ENCODE results near the gene ZNF343. TPM values are rescaled to one million over a fixed set of nuclear protein-coding genes. Genes with fewer than 3 reads are reported as not detected.

ZNF343 gene
- total and polyA plus RNA-seq, 2 experiments from 2014 or later, result 2.4 to 6.4 TPM

GRCh38 chr20:2463616-2464365 is 44.9 kb downstream of the ZNF343 start:
- TF ChIP-seq, protein P1, sequence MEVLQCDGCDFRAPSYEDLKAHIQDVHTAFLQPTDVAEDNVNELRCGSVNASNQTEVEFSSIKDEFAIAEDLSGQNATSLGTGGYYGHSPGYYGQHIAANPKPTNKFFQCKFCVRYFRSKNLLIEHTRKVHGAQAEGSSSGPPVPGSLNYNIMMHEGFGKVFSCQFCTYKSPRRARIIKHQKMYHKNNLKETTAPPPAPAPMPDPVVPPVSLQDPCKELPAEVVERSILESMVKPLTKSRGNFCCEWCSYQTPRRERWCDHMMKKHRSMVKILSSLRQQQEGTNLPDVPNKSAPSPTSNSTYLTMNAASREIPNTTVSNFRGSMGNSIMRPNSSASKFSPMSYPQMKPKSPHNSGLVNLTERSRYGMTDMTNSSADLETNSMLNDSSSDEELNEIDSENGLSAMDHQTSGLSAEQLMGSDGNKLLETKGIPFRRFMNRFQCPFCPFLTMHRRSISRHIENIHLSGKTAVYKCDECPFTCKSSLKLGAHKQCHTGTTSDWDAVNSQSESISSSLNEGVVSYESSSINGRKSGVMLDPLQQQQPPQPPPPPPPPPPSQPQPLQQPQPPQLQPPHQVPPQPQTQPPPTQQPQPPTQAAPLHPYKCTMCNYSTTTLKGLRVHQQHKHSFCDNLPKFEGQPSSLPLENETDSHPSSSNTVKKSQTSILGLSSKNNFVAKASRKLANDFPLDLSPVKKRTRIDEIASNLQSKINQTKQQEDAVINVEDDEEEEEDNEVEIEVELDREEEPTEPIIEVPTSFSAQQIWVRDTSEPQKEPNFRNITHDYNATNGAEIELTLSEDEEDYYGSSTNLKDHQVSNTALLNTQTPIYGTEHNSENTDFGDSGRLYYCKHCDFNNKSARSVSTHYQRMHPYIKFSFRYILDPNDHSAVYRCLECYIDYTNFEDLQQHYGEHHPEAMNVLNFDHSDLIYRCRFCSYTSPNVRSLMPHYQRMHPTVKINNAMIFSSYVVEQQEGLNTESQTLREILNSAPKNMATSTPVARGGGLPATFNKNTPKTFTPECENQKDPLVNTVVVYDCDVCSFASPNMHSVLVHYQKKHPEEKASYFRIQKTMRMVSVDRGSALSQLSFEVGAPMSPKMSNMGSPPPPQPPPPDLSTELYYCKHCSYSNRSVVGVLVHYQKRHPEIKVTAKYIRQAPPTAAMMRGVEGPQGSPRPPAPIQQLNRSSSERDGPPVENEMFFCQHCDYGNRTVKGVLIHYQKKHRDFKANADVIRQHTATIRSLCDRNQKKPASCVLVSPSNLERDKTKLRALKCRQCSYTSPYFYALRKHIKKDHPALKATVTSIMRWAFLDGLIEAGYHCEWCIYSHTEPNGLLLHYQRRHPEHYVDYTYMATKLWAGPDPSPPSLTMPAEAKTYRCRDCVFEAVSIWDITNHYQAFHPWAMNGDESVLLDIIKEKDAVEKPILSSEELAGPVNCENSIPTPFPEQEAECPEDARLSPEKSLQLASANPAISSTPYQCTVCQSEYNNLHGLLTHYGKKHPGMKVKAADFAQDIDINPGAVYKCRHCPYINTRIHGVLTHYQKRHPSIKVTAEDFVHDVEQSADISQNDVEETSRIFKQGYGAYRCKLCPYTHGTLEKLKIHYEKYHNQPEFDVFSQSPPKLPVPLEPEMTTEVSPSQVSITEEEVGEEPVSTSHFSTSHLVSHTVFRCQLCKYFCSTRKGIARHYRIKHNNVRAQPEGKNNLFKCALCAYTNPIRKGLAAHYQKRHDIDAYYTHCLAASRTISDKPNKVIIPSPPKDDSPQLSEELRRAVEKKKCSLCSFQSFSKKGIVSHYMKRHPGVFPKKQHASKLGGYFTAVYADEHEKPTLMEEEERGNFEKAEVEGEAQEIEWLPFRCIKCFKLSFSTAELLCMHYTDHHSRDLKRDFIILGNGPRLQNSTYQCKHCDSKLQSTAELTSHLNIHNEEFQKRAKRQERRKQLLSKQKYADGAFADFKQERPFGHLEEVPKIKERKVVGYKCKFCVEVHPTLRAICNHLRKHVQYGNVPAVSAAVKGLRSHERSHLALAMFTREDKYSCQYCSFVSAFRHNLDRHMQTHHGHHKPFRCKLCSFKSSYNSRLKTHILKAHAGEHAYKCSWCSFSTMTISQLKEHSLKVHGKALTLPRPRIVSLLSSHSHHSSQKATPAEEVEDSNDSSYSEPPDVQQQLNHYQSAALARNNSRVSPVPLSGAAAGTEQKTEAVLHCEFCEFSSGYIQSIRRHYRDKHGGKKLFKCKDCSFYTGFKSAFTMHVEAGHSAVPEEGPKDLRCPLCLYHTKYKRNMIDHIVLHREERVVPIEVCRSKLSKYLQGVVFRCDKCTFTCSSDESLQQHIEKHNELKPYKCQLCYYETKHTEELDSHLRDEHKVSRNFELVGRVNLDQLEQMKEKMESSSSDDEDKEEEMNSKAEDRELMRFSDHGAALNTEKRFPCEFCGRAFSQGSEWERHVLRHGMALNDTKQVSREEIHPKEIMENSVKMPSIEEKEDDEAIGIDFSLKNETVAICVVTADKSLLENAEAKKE (CRISPR knock-in tag; IDR thresholded peaks at IDR 0.05), result no peak
- TF ChIP-seq EZH2phosphoT487 (IDR thresholded peaks at IDR 0.05; ENCODE audit: unreplicated experiment) (no peak), EZH2 (IDR thresholded peaks at IDR 0.05; ENCODE audit: low read depth, unreplicated experiment) (no peak), ZNF114 (CRISPR knock-in tag; IDR thresholded peaks at IDR 0.05) (no peak), ETS1 (IDR thresholded peaks at IDR 0.05) (no peak), POLR2AphosphoS5 (IDR thresholded peaks at IDR 0.05; ENCODE audit: low read depth) (no peak), CTCF (conservative IDR thresholded peaks at IDR 0.05; ENCODE audit: low read depth in 2 of 2) (no peak), REST (IDR thresholded peaks at IDR 0.05; ENCODE audit: unreplicated experiment) (no peak), JUNB (IDR thresholded peaks at IDR 0.05; ENCODE audit: unreplicated experiment) (no peak), STAT1 (IDR thresholded peaks at IDR 0.05; ENCODE audit: unreplicated experiment) (no peak), ZNF331 (CRISPR knock-in tag; IDR thresholded peaks at IDR 0.05; ENCODE audit: low read depth) (no peak), CREB1 (CRISPR knock-in tag; IDR thresholded peaks at IDR 0.05; ENCODE audit: low read depth) (no peak), NANOG (IDR thresholded peaks at IDR 0.05; ENCODE audit: borderline replicate concordance) (no peak)
- no peak overlapping the region for H3K4me3 Mint-ChIP-seq
- ATAC-seq (no peak), DNase-seq (ENCODE audit: low spot score) (no peak)
- H3K4me2 ChIP-seq, result no peak overlapping the region
- H3K27ac ChIP-seq (ENCODE audit: low read depth), result no peak overlapping the region
- no peaks in the 10 kb centered on the region for H3K27me3 ChIP-seq (ENCODE audit: insufficient read depth)
- H3K27ac Mint-ChIP-seq, result no peak overlapping the region
- H3K27me3 Mint-ChIP-seq (ENCODE audit: insufficient read depth, low read depth, poor library complexity), result peaks cover 5% of the 10 kb centered on the region
- H3K4me1 Mint-ChIP-seq, result peaks cover 13% of the 10 kb centered on the region; the same call in 2 of the 3 replicates
- no peaks in the 10 kb centered on the region; the same call in 1 of the 2 replicates for H3K4me1 ChIP-seq (ENCODE audit: insufficient read depth)
- peaks cover 28% of the 10 kb centered on the region; the same call in 1 of the 2 replicates for H3F3A ChIP-seq (replicated peaks; ENCODE audit: low read depth)
- H3K79me2 ChIP-seq (replicated peaks; ENCODE audit: insufficient read depth), result peaks cover 52% of the 10 kb centered on the region
- H3K9me3 Mint-ChIP-seq, result no peaks in the 10 kb centered on the region; the same call in 2 of the 3 replicates
- H3K36me3 ChIP-seq (ENCODE audit: insufficient read depth), result peaks cover 85% of the 10 kb centered on the region
- H3K9me2 ChIP-seq (ENCODE audit: insufficient read depth), result no peaks in the 10 kb centered on the region
- H3K4me3 ChIP-seq, result no peak overlapping the region
- H2AFZ ChIP-seq, result no peak overlapping the region
- peaks cover 100% of the 10 kb centered on the region for H3K36me3 Mint-ChIP-seq (ENCODE audit: low read depth)
- H4K20me1 ChIP-seq (replicated peaks; ENCODE audit: insufficient read depth), result peaks cover 58% of the 10 kb centered on the region
